COLO668 (cell line): Measurements from ENCODE around the gene SNX8.
"Not testable (repeated sequence)": the region's sequence is repeated elsewhere in the genome, so short reads cannot be mapped to it uniquely, and the experiment has no call there.

Source experiments
- DNase-seq: peaks from one replicate; lab custom pipeline; 2025; ENCODE audit not compliant: unreplicated experiment; lab: John Stamatoyannopoulos, UW

The SNX8 gene, protein sequence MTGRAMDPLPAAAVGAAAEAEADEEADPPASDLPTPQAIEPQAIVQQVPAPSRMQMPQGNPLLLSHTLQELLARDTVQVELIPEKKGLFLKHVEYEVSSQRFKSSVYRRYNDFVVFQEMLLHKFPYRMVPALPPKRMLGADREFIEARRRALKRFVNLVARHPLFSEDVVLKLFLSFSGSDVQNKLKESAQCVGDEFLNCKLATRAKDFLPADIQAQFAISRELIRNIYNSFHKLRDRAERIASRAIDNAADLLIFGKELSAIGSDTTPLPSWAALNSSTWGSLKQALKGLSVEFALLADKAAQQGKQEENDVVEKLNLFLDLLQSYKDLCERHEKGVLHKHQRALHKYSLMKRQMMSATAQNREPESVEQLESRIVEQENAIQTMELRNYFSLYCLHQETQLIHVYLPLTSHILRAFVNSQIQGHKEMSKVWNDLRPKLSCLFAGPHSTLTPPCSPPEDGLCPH

DNA sequence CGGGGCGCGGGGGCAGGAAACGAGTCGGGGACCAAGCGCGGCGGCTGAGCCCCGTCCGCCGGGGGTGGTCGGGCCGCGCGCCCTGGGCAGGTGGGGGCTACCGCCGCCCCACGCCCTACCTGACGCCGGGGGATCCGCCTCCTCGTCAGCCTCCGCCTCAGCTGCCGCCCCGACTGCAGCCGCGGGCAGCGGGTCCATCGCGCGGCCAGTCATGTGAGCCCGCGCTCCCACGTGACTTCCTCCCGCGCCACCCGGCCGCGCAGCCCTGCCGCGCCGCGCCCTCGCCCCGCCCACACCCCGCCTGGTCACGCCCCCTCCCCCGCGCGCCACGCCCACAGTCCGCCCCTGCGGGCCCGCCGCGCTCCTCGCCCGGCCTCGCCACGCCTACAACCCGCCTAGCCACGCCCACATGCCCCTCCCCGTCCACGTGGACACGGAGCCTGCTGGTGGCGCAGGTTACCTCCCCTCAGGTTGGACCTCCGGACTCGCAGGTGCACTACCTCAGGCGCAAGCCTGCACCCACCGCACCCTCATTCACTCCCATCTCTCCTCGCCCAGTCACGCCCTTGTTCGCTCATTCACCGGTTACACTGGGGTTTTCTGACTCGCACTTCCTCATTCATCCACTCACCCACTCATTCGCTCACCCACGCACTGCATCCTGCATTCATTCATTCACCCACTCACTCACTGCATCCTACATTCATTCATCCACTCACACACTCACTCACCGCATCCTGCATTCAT lies at the start of gene SNX8:
Gene SNX8, minus strand, starts transcription at position 233 of the 747 bp plus-strand sequence. Its CDS starts 20 bp downstream, at position 213.
- DNase-seq = peak; percentile 99

DNA sequence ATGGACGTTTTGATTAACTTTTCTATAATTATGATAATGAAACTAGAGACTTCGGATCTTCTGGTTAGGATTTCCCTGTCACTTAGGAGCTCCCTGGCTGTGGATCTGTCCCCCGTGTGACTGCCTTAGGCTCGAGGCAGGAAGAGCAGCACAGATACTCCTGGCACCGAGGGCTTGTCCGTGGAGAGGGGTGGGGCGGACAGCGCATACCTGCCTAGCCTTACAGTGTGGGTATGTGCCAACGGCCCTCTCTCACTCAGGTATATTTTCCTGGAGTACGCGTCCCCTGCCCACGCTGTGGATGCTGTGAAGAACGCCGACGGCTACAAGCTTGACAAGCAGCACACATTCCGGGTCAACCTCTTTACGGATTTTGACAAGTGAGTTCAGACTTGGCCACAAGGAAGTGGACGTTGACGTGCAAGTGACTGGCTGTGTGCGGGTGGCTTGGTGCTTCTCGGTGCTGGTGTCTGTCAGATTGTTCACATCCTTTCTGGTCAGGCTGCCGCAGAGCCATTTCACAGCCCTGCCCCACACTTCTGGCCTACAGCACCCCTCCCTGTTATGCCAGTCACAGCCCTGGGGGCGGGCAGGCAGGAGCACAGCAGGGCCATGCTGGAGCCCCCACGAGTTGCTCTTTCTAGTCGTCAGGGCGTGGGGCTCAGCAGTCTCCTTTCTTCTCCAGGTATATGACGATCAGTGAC lies 48.3 kb upstream of the SNX8 start:
- DNase-seq = no peak

DNA sequence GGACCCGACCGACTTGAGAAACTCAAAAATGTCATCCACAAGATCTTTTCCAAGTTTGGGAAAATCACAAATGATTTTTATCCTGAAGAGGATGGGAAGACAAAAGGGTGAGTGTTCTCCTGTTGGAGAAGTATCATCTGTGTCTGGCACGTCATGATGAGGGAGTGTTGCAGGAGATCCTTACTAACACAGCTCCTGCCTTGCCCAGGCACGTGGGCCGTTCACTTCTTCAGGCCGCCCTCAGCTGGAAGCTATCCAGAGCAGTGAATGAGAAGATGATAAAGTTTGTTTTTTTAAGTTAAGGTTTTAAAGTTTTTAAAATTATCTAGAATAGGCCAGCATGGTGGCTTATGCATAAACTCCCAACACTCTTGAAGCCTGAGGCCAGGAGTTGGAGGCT lies 46.6 kb upstream of the SNX8 start:
- DNase-seq = no peak

DNA sequence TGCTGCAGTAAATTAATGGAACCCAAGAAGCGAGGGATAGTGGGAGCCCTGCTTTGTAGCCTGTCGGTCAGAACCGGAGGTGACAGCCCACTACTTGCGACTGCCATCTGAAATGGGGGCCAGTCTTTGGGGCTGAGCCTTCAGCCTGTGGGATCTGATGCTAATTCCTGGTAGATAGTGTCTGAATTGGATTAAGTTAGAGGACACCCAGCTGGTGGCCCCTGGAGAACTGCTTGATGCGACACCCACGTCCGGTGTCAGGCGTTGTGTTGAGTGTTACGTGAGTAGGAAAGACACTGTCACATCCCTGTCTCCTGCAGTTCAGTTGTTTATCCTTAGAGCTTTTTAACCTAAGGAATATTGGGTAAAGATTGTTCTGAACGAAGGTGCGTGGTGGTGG lies 45.4 kb upstream of the SNX8 start:
- DNase-seq = no peak

DNA sequence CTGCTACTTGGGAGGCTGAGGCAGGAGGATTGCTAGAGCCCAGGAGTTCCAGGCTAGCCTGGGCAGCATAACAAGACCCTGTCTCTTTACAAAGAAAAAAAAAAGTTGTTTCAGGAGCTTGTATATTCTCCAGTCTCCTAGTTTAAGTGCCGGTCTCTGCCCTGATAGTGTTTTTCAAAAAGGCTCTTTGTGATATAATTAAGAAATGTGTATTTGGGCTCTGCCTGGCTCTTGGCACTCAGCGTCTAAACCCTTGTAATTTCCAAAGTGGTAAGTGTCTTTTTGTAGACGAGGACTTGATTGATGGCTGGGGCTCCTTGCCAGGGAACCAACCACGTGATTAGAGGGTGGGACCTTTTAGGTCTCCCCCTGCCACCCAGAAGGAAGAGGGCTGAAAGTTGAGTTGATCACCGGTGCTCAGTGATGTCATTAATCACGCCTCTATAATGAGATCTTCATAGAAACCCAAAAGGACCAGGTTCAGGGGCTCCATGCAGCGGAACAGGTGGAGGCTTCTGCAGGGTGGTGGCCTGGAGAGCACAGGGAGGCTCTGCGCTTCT lies 44.8 kb upstream of the SNX8 start:
- DNase-seq = no peak

DNA sequence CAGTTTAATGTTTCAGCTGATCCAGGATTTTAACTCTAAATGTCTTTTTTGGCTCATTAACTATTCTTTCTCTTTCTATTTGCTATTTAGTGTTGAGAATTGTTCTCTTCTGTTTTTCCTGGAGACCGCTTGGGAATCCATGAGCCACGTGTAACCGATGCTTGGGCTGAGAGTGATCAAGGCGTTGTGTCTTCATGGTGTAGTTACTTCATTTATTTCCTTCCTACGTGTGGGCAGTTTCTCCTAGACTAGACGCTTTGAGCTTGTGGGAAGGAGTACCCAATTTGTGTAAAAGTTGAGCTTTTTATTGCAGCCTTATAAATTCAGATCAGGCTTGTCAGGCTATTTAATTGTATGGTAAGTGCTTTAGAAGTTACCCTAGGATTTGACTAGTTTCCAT lies 43.3 kb upstream of the SNX8 start:
- DNase-seq = no peak

DNA sequence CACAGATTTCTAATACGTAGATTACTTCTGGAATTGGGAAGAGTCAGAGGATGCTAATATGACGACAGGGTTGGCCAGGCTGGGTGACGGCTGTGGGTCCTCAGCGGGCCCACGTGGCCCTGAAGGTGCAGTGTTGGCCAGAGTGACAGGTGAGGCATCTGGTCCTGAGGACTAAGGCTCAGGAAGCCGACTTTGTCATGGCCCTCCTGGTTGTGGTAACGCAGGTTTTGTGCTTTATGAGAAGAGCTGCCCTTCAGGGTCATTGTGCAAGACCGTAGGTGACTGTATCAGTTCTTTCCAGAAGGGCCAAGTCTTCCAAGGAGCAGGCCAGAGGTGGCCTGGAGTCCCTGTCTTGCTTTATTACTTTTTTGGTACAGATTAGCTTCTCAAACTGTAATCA lies 42.9 kb upstream of the SNX8 start:
- DNase-seq = peak; percentile 25

DNA sequence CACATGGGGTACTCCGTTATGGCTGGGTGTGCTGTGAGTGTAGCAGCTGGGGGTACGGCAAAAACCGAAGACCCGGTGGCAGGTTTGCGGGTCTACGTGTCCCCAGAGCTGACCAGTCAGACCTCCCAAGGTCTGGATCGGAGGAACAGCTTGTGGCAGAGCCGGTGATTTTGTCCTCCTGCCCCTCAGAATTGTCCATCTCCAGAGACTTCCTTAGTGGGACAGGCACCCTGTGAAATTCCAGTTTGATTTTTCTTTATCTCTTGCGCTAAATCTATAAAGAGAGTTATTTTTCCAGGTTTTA lies 41.4 kb upstream of the SNX8 start:
- no peak for DNase-seq

DNA sequence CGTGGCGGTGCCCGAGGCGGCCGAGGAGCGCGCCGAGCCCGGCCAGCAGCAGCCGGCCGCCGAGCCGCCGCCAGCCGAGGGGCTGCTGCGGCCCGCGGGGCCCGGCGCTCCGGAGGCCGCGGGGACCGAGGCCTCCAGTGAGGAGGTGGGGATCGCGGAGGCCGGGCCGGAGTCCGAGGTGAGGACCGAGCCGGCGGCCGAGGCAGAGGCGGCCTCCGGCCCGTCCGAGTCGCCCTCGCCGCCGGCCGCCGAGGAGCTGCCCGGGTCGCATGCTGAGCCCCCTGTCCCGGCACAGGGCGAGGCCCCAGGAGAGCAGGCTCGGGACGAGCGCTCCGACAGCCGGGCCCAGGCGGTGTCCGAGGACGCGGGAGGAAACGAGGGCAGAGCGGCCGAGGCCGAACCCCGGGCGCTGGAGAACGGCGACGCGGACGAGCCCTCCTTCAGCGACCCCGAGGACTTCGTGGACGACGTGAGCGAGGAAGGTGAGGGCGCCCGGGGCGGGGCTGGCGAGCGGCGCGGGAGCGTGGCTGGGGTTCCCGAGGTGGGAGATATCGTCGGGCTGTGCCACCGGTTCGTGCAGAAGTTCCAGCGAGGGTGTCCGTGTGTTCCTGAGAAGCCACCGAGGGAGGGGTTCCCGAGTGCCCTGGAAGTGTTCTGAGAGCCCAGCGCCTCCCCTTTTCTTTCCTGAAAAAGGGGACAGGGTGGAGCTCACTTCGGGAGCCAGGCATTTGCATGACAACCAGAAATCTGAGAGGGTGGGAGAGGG lies 40.9 kb upstream of the SNX8 start:
- DNase-seq = peak; percentile 55

DNA sequence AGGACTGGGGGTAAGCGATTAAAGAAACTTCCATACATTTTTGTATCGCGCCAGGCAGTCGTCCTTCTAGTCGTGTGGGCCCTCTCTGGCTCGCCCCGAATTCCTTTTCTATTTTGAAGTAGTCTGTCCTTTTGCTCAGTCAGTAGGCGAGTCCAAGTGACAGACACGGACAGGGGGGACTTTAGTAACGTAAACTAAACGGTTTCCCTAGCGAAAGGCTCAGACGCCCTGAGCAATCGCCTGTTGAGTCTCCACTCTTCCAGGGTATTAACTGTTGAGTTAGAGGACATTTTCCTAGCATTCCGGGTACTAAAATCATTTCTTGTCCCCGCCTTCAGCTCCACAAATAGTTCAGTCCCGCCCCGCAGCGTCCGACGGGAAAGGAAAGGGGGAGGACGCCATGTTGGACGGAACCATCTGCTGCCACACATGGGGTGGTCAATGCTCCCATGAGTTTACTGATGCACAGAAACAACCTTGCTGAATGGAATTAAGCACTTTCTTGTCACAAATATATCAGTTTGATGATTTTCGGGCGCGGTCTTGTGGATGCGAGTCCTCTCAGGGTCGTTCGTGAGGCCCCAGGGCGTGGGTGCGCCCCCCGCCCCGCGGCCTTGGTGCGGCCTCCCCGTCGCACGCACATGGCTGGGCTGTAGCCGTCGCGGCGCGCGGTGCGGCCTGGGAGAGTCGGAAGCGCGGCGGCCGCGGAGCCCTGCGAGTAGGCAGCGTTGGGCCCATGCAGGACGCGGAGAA lies 40.1 kb upstream of the SNX8 start, which contains the start of gene EIF3B:
Gene EIF3B, plus strand, starts transcription at position 642 of the 753 bp plus-strand sequence. Its CDS starts 95 bp downstream, at position 737.
- DNase-seq = peak; percentile 99

DNA sequence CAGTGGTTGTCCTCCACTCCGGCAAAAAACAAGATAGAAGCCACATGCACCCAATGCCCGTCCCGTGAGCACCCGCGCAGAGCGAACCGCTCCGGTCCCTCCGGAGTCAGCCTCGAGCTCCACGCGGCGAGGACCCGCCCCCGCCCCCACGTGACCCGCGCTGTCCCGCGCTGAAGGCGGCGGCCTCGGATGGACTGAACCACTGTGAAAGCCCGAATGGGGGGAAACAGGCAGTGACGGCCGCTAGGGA lies 39.6 kb upstream of the SNX8 start:
- DNase-seq = peak; percentile 96

DNA sequence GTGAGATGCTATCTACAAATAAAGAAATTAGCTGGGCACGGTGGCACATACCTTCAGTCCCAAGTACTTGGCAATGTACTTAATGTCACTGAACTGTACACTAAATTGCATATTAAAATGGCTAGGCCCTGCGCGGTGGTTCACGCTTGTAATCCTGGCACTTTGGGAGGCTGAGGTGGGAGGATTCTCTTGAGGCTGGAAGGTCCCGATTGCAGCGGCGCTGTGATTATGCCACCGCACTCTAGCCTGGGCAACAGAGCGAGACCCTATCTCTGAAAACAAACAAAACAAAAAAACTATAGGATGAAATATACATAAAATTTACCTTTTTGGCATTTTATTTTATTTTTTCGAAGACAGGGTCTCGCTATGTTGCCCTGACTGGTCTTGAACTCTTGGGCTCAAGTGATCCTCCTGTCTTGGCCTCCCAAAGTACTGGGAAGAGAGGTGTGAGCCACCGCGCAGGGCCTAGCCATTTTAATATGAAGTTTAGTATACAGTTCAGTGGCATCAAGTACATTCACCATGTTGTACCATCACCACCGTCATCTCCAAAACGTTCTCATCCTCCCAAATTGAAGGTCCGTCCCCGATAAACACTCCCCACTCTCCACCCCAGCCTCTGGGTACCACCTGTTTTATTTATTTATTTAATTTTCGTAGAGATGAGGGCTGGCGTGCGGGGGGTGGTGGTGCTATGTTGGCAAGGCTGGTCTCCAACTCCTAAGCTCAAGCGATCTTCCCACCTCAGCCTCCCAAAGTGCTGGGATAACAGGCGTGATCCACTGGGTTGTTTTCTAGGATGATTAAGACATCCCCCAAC lies 39.1 kb upstream of the SNX8 start:
- DNase-seq = no peak

DNA sequence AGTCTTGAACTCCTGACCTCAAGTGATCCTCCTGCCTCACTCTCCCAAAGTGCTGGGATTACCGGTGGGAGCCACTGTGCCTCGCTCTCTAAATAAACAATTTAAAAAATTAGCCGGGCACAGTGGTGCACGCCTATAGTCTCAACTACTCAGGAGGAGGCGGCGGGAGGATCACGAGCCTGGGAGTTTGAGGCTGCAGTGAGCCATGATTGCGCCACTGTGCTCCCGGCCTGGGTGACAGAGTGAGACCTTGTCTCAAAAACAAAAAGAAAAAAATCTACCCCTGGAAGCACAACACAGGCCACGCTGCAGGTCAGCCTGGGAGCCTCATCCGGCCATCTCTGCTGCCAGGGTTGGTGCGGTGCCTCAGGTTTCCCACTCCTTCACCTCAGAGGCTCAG lies 36.6 kb upstream of the SNX8 start:
- DNase-seq = no peak

DNA sequence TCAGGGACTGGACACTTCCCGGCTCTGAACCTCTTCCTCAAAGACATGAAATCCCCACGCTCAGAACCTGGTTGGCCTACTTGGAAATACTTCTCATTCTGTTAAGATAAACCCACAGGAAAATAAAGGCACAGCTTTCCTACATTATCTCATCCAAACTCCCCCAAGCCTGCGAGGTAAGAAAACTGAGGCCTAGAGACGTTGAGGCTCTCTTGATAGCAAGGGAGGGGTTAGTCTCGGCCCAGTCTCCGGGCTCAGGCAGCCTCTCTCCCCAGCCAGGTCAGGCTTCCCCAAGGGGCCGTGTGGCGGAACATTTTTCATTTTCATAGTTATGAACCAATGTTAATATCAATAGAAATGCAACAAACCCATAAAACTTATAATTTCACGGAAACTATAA lies 35.8 kb upstream of the SNX8 start:
- DNase-seq = no peak

DNA sequence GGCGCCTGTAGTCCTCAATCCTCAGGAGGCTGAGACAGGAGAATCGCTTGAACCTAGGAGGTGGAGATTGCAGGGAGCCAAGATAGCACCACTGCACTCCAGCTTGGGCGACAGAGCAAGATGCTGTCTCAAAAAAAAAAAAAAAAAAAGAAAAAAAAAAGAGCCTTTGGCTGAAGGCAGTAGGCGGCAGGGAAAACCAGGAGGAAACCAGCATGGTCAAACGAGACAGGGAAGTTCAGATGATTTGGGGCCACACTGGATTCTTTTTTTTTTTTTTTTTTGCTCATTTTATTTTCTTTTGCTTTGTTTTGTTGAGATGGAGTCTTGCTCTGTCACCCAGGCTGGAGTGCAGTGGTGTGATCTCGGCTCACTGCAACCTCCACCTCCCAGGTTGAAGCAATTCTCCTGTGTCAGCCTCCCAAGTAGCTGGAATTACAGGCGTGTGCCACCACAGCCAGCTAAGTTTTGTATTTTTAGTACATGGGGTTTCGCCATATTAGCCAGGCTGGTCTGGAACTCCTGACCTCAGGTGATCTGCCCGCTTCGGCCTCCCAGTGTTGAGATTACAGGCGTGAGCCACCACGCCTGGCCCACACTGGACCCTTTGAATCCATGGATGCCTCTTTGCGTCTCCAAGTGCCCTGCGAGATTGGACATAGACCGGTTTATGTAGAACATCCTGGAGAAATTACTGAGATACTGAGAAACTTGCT lies 33.3 kb upstream of the SNX8 start:
- DNase-seq = not testable (repeated sequence)

DNA sequence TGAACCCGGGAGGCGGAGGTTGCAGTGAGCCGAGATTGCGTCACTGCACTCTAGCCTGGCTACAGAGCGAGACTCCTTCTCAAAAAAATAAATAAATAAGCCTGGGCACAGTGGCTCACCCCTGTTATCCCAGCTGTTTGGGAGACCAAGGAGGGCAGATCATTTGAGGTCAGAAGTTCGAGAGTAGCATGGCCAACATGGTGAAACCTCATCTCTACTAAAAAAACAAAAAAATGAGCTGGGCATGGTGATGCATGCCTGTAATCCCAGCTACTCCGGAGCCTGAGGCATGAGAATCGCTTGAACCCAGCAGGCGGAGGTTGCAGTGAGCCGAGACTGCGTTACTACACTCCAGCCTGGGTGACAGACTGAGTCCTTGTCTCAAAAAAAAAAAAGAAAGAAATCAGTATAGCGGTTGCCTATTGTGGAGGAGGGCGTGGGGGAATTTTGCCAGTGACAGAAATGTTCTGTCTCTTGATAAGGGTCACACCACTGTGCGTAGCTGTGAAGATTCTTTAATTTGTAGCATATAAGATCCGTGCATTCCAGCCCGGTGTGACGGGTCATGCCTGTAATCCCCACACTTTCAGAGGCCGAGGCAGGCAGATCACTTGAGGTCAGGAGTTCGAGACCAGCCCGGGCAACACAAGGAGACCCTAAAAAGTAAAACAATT lies 22.5 kb upstream of the SNX8 start:
- no peak for DNase-seq

DNA sequence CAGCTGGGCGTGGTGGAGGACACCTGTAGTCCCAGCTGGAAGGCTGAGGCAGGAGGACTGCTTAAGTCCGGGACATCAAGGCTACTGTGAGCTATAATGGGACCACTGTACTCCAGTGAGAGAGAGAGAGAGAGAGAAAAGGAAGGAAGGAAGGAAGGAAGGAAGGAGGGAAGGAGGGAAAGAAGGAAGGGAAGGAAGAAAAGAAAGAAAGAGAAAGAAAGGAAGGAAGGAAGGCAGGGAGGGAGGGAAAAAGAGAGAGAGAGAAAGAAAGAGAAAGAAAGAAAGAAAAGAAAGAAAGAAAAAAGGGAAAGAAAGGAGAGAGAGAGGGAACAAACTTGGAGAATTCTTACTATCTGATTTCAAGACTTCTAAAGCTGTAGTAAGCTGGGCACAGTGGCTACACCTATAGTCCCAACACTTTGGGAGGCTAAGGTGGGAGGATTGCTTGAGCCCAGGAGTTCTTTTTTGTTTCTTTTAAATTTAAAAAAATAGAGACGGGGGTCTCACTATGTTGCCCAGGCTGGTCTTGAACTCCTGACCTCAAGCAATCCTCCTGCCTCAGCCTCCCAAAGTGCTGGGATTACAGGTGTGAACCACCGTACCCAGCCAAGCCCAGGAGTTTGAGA lies 18.5 kb upstream of the SNX8 start:
- not testable (repeated sequence) for DNase-seq

DNA sequence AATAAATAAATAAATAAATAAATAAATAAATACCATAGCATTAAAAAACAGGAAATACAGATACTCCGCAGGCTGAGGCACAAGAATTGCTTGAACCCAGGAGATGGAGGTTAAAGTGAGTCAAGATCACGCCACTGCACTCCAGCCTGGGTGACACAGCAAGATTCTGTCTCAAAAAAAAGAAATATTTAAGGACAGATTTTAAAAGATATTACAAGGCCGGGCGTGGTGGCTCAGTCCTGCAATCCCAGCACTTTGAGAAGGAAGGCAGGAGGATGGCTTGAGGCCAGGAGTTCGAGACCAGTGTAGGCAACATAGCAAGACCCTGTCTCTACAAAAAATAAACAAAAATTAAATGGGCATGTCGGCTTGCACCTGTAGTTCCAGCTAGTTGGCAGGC lies 17.5 kb upstream of the SNX8 start:
- DNase-seq = no peak
